GM12864 (cell line): ENCODE measurements around the gene FBLN5.

Experiments
- DNase-seq: peaks from one replicate; pipeline ENCODE4 v3.0.0-alpha.2; 2011; ENCODE audit warnings: low read depth
- H3K4me3 ChIP-seq: 2 replicates; pipeline ENCODE4 v1.5.1; 2011; ENCODE audit warnings: mild to moderate bottlenecking, low read depth, low read length, control low read depth
- CTCF ChIP-seq: IDR thresholded peaks from 2 replicates; pipeline ENCODE4 v1.5.1; 2011; ENCODE audit warnings: low read depth, mild to moderate bottlenecking, moderate library complexity, low read length, control low read depth, inconsistent platforms; ENCODE audit errors: missing control alignments

FBLN5 gene

GRCh38 chr14:91934554-91935285 is 12.8 kb downstream of the FBLN5 start:
- no peak overlapping the region for H3K4me3 ChIP-seq
- TF ChIP-seq CTCF: no peak
- DNase-seq: no peak

GRCh38 chr14:91931478-91932088 is 15.9 kb downstream of the FBLN5 start:
- DNase-seq: no peak
- no peak overlapping the region for H3K4me3 ChIP-seq
- TF ChIP-seq CTCF: no peak

- no peak for TF ChIP-seq CTCF
- H3K4me3 ChIP-seq: no peak overlapping the region
- no peak for DNase-seq
Measured at GRCh38 chr14:91929700-91930099, 17.8 kb downstream of the FBLN5 start.

DNA sequence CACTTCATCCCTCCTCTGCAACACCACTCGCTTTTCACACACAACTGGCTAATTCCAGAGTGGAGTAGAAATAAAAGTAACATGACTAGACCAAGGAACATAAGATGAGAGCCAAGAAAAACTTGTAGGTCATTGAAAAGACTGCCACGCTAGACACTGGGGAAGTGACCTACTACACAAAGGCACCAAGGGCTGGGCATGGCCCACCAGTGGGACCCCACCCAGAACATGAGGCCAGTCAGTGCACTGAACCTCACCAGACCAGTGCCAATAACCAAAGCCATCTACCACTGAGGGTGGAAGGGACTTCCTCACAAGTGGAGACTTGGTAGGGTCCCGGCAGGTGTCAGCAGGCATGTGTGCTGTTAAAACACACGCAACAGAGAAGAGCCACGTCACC is 19.7 kb downstream of the FBLN5 start:
- no peak for DNase-seq
- no peak for TF ChIP-seq CTCF
- H3K4me3 ChIP-seq: no peak overlapping the region

DNA sequence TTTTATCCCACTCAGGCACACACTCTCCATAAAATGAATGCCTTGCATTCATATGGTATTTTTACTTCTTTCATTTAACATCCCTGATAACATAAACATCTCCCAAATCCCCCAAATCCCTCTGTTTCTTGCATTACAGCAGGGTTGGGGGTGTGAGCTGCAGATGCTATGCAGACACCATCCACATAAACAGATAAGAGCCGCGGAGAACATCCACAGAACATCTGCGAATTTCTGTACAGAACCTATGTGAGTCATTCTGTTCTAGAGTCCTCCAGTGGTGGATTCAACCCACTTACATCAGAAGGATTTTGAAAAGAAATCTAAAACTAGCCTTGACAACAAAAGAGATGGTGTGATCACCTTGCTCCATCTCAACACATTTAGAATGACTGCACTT is 20.3 kb downstream of the FBLN5 start:
- no peak for TF ChIP-seq CTCF
- DNase-seq: no peak
- H3K4me3 ChIP-seq: no peak overlapping the region

- DNase-seq: no peak
- no peak for TF ChIP-seq CTCF
- H3K4me3 ChIP-seq: no peak overlapping the region
Measured at GRCh38 chr14:91926131-91926890, 21.2 kb downstream of the FBLN5 start.
